Stomach (tissue), 4 donors: Measurements from ENCODE around the gene ATG7.
"Not testable (repeated sequence)": the region's sequence is repeated elsewhere in the genome, so short reads cannot be mapped to it uniquely, and the experiment has no call there.

Experiments
- CTCF ChIP-seq, 7 experiments: fragments of 450-650 bp in 4 of 7; fragments of 200-600 bp in 3 of 7; sonication (generic) in 3 of 7; IDR thresholded peaks; one replicate each; pipeline ENCODE4 v1.5.1; 2016 to 2019; ENCODE audit warnings: antibody characterized with exemption in 7 of 7, control low read depth in 2 of 7, mild to moderate bottlenecking in 1 of 7
- EP300 ChIP-seq: sonication (generic); formaldehyde crosslinking; IDR thresholded peaks from one replicate; pipeline ENCODE4 v1.6.1; 2017; ENCODE audit warnings: antibody characterized with exemption
- POLR2A ChIP-seq, 4 donors: fragments of 450-650 bp; IDR thresholded peaks; one replicate each; pipeline ENCODE4 v1.6.1; 2016; ENCODE audit warnings: antibody characterized with exemption in 4 of 4, control low read depth in 2 of 4, mild to moderate bottlenecking in 1 of 4, moderate library complexity in 1 of 4
- POLR2AphosphoS5 ChIP-seq, 3 donors: sonication (generic); formaldehyde crosslinking; IDR thresholded peaks; one replicate each; pipeline ENCODE4 v1.6.1; 2016; ENCODE audit warnings: antibody characterized with exemption in 3 of 3

- not testable (repeated sequence) for TF ChIP-seq CTCF (IDR thresholded peaks at IDR 0.05); POLR2A (IDR thresholded peaks at IDR 0.05); POLR2AphosphoS5 (IDR thresholded peaks at IDR 0.05); EP300
Measured at GRCh38 chr3:11526121-11526520, 253.9 kb downstream of the ATG7 start.
